ENCODE results near the gene TECTB.

GRCh38 chr10:112330607-112331160, 47.5 kb downstream of the TECTB start:
- TF ChIP-seq CTCF (IDR thresholded peaks at IDR 0.05) = no peak
- TF ChIP-seq POLR2A (IDR thresholded peaks at IDR 0.05) = no peak
- no peak for TF ChIP-seq EP300 (IDR thresholded peaks at IDR 0.05)
